PC-3 (cell line): ENCODE measurements around the gene PSMD1. TPM values are rescaled to one million over a fixed set of nuclear protein-coding genes. Genes with fewer than 3 reads are reported as not detected.
"Not testable (repeated sequence)": the region's sequence is repeated elsewhere in the genome, so short reads cannot be mapped to it uniquely, and the experiment has no call there.

Source experiments
- ATAC-seq: fragments of 200-7000 bp; cut with Tn5 transposase; 2 replicates; pipeline ENCODE4 v1.9.1; 2020; ENCODE audit warnings: mild to moderate bottlenecking, moderate library complexity
- BruUV-seq: library from RNA; stranded (reverse); fragments of 400-500 nt; replicated peaks from 2 replicates; lab custom pipeline; 2021; lab: Mats Ljungman, UMichigan
- CTCF ChIA-PET: fragments of 300-600 bp; sonication (Branson Sonifier 250); formaldehyde crosslinking; loops from one replicate; lab custom pipeline; 2022; ENCODE audit warnings: antibody characterized with exemption; lab: Charles Lee
- POLR2A ChIA-PET: fragments of 300-600 bp; sonication (Branson Sonifier 250); formaldehyde crosslinking; loops from one replicate; lab custom pipeline; 2022; ENCODE audit warnings: antibody characterized with exemption; ENCODE audit not compliant: unreplicated experiment; lab: Charles Lee
- DNase-seq: peaks from one replicate; pipeline ENCODE4 v3.0.0-alpha.2; 2015
- H2AFZ ChIP-seq: fragments of 300-600 bp; sonication (generic); 2 replicates; pipeline ENCODE4 v1.6.0; 2016; ENCODE audit warnings: antibody characterized with exemption, low read length
- H3F3A ChIP-seq: fragments of 300-600 bp; sonication (generic); one replicate; pipeline ENCODE4 v1.6.0; 2017; ENCODE audit warnings: antibody characterized with exemption, low read length, control low read depth, mild to moderate bottlenecking; ENCODE audit not compliant: unreplicated experiment
- H3K27ac ChIP-seq: fragments of 300-600 bp; sonication (generic); 2 replicates; pipeline ENCODE4 v1.5.1; 2016; ENCODE audit warnings: mild to moderate bottlenecking, low read length
- H3K27me3 ChIP-seq: fragments of 300-600 bp; sonication (generic); 2 replicates; pipeline ENCODE4 v1.6.1; 2016; ENCODE audit warnings: low read length, mixed read lengths
- H3K36me3 ChIP-seq: fragments of 300-600 bp; sonication (generic); 2 replicates; pipeline ENCODE4 v1.6.1; 2016; ENCODE audit warnings: low read depth, mixed run types, low read length, mixed read lengths
- H3K4me1 ChIP-seq: fragments of 300-600 bp; sonication (generic); 2 replicates; pipeline ENCODE4 v1.5.1; 2016; ENCODE audit warnings: low read length; ENCODE audit not compliant: insufficient read depth
- H3K4me2 ChIP-seq: fragments of 300-600 bp; sonication (generic); 2 replicates; pipeline ENCODE4 v1.6.0; 2016; ENCODE audit warnings: low read length
- H3K4me3 ChIP-seq: fragments of 300-600 bp; sonication (generic); 2 replicates; pipeline ENCODE4 v1.5.1; 2016; ENCODE audit warnings: mild to moderate bottlenecking, low read length, mixed read lengths
- H3K79me2 ChIP-seq: fragments of 300-600 bp; sonication (generic); 2 replicates; pipeline ENCODE4 v1.6.1; 2017; ENCODE audit warnings: low read length, mixed read lengths
- H3K9ac ChIP-seq: fragments of 300-600 bp; sonication (generic); 2 replicates; pipeline ENCODE4 v1.6.0; 2016; ENCODE audit warnings: mild to moderate bottlenecking, low read length
- H3K9me2 ChIP-seq: fragments of 300-600 bp; sonication (generic); replicated peaks from 2 replicates; pipeline ENCODE4 v1.6.1; 2016; ENCODE audit warnings: mixed run types, low read length, mixed read lengths
- H3K9me3 ChIP-seq: fragments of 300-600 bp; sonication (generic); 2 replicates; pipeline ENCODE4 v1.6.1; 2016; ENCODE audit warnings: low read length, mixed read lengths
- H4K20me1 ChIP-seq: fragments of 300-600 bp; sonication (generic); 2 replicates; pipeline ENCODE4 v1.6.1; 2016; ENCODE audit warnings: low read length, mixed read lengths
- CTCF ChIP-seq: fragments of 300-600 bp; sonication (generic); conservative IDR thresholded peaks from 2 replicates; pipeline ENCODE4 v1.5.1; 2017; ENCODE audit warnings: antibody characterized with exemption, low read depth, mild to moderate bottlenecking, low read length
- EZH2 ChIP-seq: fragments of 300-600 bp; sonication (generic); IDR thresholded peaks from one replicate; pipeline ENCODE4 v1.6.1; 2017; ENCODE audit warnings: antibody characterized with exemption, mild to moderate bottlenecking, low read length; ENCODE audit not compliant: unreplicated experiment
- EZH2phosphoT487 ChIP-seq: fragments of 300-600 bp; sonication (generic); IDR thresholded peaks from 2 replicates; pipeline ENCODE4 v1.6.1; 2018; ENCODE audit warnings: mild to moderate bottlenecking, antibody characterized with exemption, low read length, borderline replicate concordance
- intact Hi-C: fragments of 100-400 bp; cut with micrococcal nuclease; formaldehyde crosslinking; loops from 2 replicates; pipeline ENCODE4 v1.9.0; 2023
- total RNA-seq: library from RNA; depleted of rRNA; stranded (reverse); fragments of >200 nt; gene quantifications from 2 replicates; pipeline ENCODE4 v1.2.3, GENCODE V29; 2014

Gene PSMD1
- total RNA-seq, 1 experiment from 2014 or later, result 154 TPM

GRCh38 chr2:231016566-231017230 is 40.0 kb upstream of the PSMD1 start:
- intact Hi-C loops, result no loop called here
- DNase-seq (no peak), ATAC-seq (no peak)
- POLR2A ChIA-PET, result no interaction called here
- Histone ChIP-seq H3K79me2 (no peaks in the 10 kb centered on the region), H3K9me3 (no peaks in the 10 kb centered on the region), H3K4me3 (no peak overlapping the region), H3K27me3 (peaks cover 12% of the 10 kb centered on the region), H3K36me3 (no peaks in the 10 kb centered on the region), H3K9me2 (no peaks in the 10 kb centered on the region), H2AFZ (no peak overlapping the region), H3F3A (no peaks in the 10 kb centered on the region), H4K20me1 (no peaks in the 10 kb centered on the region), H3K4me2 (no peak overlapping the region), H3K9ac (no peak overlapping the region), H3K27ac (no peak overlapping the region), H3K4me1 (no peaks in the 10 kb centered on the region)
- no TSS peak for BruUV-seq
- no peak for TF ChIP-seq EZH2phosphoT487
- no peak for TF ChIP-seq CTCF
- CTCF ChIA-PET, result no interaction called here

- Histone ChIP-seq H3K27ac (no peak overlapping the region), H4K20me1 (no peaks in the 10 kb centered on the region), H3K36me3 (no peaks in the 10 kb centered on the region), H2AFZ (no peak overlapping the region), H3K9ac (no peak overlapping the region), H3K27me3 (peaks cover 11% of the 10 kb centered on the region), H3K79me2 (no peaks in the 10 kb centered on the region), H3K4me1 (no peaks in the 10 kb centered on the region), H3K4me3 (no peak overlapping the region), H3K9me3 (no peaks in the 10 kb centered on the region), H3K4me2 (no peak overlapping the region), H3K9me2 (no peaks in the 10 kb centered on the region), H3F3A (no peaks in the 10 kb centered on the region)
- ChIA-PET POLR2A (no interaction called here), CTCF (no interaction called here)
- no peak for TF ChIP-seq EZH2phosphoT487
- TF ChIP-seq EZH2, result no peak
- TF ChIP-seq CTCF, result no peak
- BruUV-seq, result no TSS peak
- no peak for DNase-seq
- ATAC-seq, result no peak
- intact Hi-C loops, result no loop called here
These were observed 39.5 kb upstream of the PSMD1 start for GRCh38 chr2:231017231-231017598.

GRCh38 chr2:231018184-231018583 is 38.5 kb upstream of the PSMD1 start:
- Histone ChIP-seq H3F3A (no peaks in the 10 kb centered on the region), H3K79me2 (no peaks in the 10 kb centered on the region), H3K27ac (no peak overlapping the region), H3K4me3 (no peak overlapping the region), H3K9ac (no peak overlapping the region), H4K20me1 (no peaks in the 10 kb centered on the region), H3K9me3 (no peaks in the 10 kb centered on the region), H3K9me2 (no peaks in the 10 kb centered on the region), H3K4me1 (no peaks in the 10 kb centered on the region), H3K36me3 (no peaks in the 10 kb centered on the region), H3K27me3 (0 out of 2 replicates have a peak, but pooled peaks cover 6% of the 10 kb centered on the region), H2AFZ (no peak overlapping the region), H3K4me2 (no peak overlapping the region)
- DNase-seq (no peak), ATAC-seq (no peak)
- BruUV-seq, result no TSS peak
- no peak for TF ChIP-seq CTCF
- no peak for TF ChIP-seq EZH2phosphoT487
- no peak for TF ChIP-seq EZH2
- POLR2A ChIA-PET, result no interaction called here
- intact Hi-C loops, result no loop called here
- CTCF ChIA-PET, result no interaction called here

- H3F3A ChIP-seq, H4K20me1 ChIP-seq, DNase-seq, POLR2A ChIA-PET, BruUV-seq, intact Hi-C loops, H3K27me3 ChIP-seq, H3K9me3 ChIP-seq, H3K4me3 ChIP-seq, H3K9ac ChIP-seq, ATAC-seq, H3K9me2 ChIP-seq, H3K27ac ChIP-seq, H3K36me3 ChIP-seq, H3K79me2 ChIP-seq, H3K4me1 ChIP-seq, CTCF ChIA-PET, H3K4me2 ChIP-seq, H2AFZ ChIP-seq: not testable (repeated sequence)
These were observed 31.6 kb upstream of the PSMD1 start for GRCh38 chr2:231025059-231025458.
